Neural progenitor cell (in vitro differentiated cells): ENCODE measurements around the gene NAA40.

ENCODE experiments used
- CTCF ChIP-seq: fragments of 200-600 bp; sonication (generic); IDR thresholded peaks from 2 replicates; pipeline ENCODE4 v1.5.1; 2017; ENCODE audit warnings: antibody characterized with exemption, mild to moderate bottlenecking
- EZH2 ChIP-seq: fragments of 200-600 bp; sonication (generic); IDR thresholded peaks from 2 replicates; pipeline ENCODE4 v1.6.1; 2017; ENCODE audit warnings: antibody characterized with exemption, mild to moderate bottlenecking, moderate library complexity

- no peak for TF ChIP-seq CTCF
- TF ChIP-seq EZH2, result no peak
Measured at GRCh38 chr11:63933459-63933858, 5.3 kb upstream of the NAA40 start.
